Neuronal stem cell (in vitro differentiated cells): ENCODE data around the gene SLMAP.

ENCODE experiments used
- DNase-seq: peaks from one replicate; pipeline ENCODE4 v3.0.0-alpha.2; 2013; ENCODE audit warnings: low spot score
- H2AFZ ChIP-seq: one replicate; pipeline ENCODE4 v1.6.1; 2013; ENCODE audit warnings: mild to moderate bottlenecking, low read length, inconsistent platforms
- H2AK5ac ChIP-seq: 2 replicates; pipeline ENCODE4 v1.6.1; 2013; ENCODE audit warnings: low read depth, mild to moderate bottlenecking, inconsistent platforms, low read length, moderate library complexity, mixed read lengths
- H2BK120ac ChIP-seq: 2 replicates; pipeline ENCODE4 v1.6.1; 2013; ENCODE audit warnings: low read depth, mild to moderate bottlenecking, inconsistent platforms, low read length, moderate library complexity, mixed read lengths
- H2BK12ac ChIP-seq: one replicate; pipeline ENCODE4 v1.6.1; 2013; ENCODE audit warnings: low read length, inconsistent platforms
- H2BK15ac ChIP-seq: 2 replicates; pipeline ENCODE4 v1.6.1; 2013; ENCODE audit warnings: mild to moderate bottlenecking, low read length, inconsistent platforms, mixed read lengths
- H2BK5ac ChIP-seq: one replicate; pipeline ENCODE4 v1.6.1; 2013; ENCODE audit warnings: inconsistent platforms, mild to moderate bottlenecking, low read length, moderate library complexity
- H3K14ac ChIP-seq: one replicate; pipeline ENCODE4 v1.6.1; 2013; ENCODE audit warnings: low read length, inconsistent platforms
- H3K18ac ChIP-seq: 2 replicates; pipeline ENCODE4 v1.6.1; 2013; ENCODE audit warnings: low read length, inconsistent platforms
- H3K23ac ChIP-seq: 2 replicates; pipeline ENCODE4 v1.6.1; 2013; ENCODE audit warnings: low read depth, mild to moderate bottlenecking, mixed read lengths, low read length, inconsistent platforms; ENCODE audit not compliant: poor library complexity
- H3K27ac ChIP-seq: replicated peaks from 3 replicates; pipeline ENCODE4 v1.5.1; 2013; ENCODE audit warnings: low read length, inconsistent platforms
- H3K27me3 ChIP-seq, 3 experiments: 2 replicates each; pipeline ENCODE4 v1.6.1; 2013; ENCODE audit warnings: low read length in 3 of 3, mild to moderate bottlenecking in 2 of 3, inconsistent platforms in 1 of 3, low read depth in 1 of 3, mixed read lengths in 1 of 3, moderate library complexity in 1 of 3; ENCODE audit not compliant: control insufficient read depth in 3 of 3, insufficient read depth in 3 of 3
- H3K36me3 ChIP-seq, 2 donors: replicated peaks in 1 of 2; 2 replicates each; pipeline ENCODE4 v1.6.1; 2013; ENCODE audit warnings: low read length in 2 of 2; ENCODE audit not compliant: control insufficient read depth in 2 of 2, insufficient read depth in 2 of 2
- H3K4ac ChIP-seq: 2 replicates; pipeline ENCODE4 v1.6.1; 2013; ENCODE audit warnings: inconsistent platforms, mild to moderate bottlenecking, low read length, moderate library complexity
- H3K4me1 ChIP-seq, 2 donors: 1 replicate in 1 of 2; 2 replicates in 1 of 2; pipeline ENCODE4 v1.6.1; 2013; ENCODE audit warnings: low read length in 2 of 2, low read depth in 1 of 2; ENCODE audit not compliant: control insufficient read depth in 2 of 2, insufficient read depth in 1 of 2
- H3K4me2 ChIP-seq: one replicate; pipeline ENCODE4 v1.6.1; 2013; ENCODE audit warnings: mild to moderate bottlenecking, low read length, inconsistent platforms; ENCODE audit not compliant: insufficient read depth, poor library complexity, severe bottlenecking
- H3K4me3 ChIP-seq, 2 donors: 2 replicates each; pipeline ENCODE4 v1.5.1; 2013; ENCODE audit warnings: low read length in 2 of 2, mild to moderate bottlenecking in 2 of 2, inconsistent platforms in 1 of 2, moderate library complexity in 1 of 2
- H3K79me1 ChIP-seq: one replicate; pipeline ENCODE4 v1.6.1; 2013; ENCODE audit warnings: low read depth, mild to moderate bottlenecking, inconsistent platforms, low read length, moderate library complexity
- H3K9ac ChIP-seq: one replicate; pipeline ENCODE4 v1.6.1; 2013; ENCODE audit warnings: mild to moderate bottlenecking, low read depth, low read length, inconsistent platforms; ENCODE audit not compliant: poor library complexity
- H3K9me3 ChIP-seq, 2 donors: replicated peaks in 1 of 2; 2 replicates each; pipeline versions ENCODE3 to v1.6.1; 2013; ENCODE audit warnings: low read length in 2 of 2, mild to moderate bottlenecking in 2 of 2, inconsistent platforms in 1 of 2, low read depth in 1 of 2, mixed read lengths in 1 of 2, moderate library complexity in 1 of 2; ENCODE audit not compliant: control insufficient read depth in 2 of 2, insufficient read depth in 1 of 2
- H4K8ac ChIP-seq: one replicate; pipeline ENCODE4 v1.6.1; 2013; ENCODE audit warnings: low read depth, mild to moderate bottlenecking, inconsistent platforms, low read length, moderate library complexity
- H4K91ac ChIP-seq: one replicate; pipeline ENCODE4 v1.6.1; 2013; ENCODE audit warnings: low read length, low read depth, mild to moderate bottlenecking, inconsistent platforms; ENCODE audit not compliant: poor library complexity
- WGBS, 2 donors: extraction: QIAGEN DNeasy Blood & Tissue Kit; methylation state at CpG; one replicate each; pipeline ENCODE4 v1.1.7; 2013; ENCODE audit warnings: missing lambda C conversion rate in 2 of 2, mixed read lengths in 1 of 2; ENCODE audit not compliant: insufficient read length in 2 of 2, insufficient replicate concordance in 1 of 2; ENCODE audit errors: extremely low coverage in 2 of 2; 5-methylcytosine and 5-hydroxymethylcytosine counted together

The SLMAP gene

DNA sequence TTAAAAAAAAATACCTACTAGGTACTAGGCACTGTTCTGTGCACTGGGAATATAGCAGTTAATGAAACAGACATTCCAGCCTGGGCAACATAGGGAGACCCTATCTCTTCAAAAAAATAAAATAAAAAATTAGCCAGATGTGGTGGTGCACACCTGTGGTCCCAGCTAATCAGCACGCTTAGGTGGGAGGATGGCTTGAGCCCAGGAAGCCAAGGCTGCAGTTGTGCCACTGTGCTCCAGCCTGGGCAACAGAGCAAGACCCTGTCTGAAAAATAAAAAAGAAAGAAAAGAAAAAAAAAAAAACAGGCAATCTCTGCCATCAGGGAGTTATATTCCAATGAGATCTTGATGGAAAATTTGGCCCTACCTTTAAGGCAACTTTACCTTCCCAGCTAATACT, 137.0 kb downstream of the SLMAP start:
- no peak overlapping the region for H3K4ac ChIP-seq
- H2BK12ac ChIP-seq = no peak overlapping the region
- H4K91ac ChIP-seq = no peak overlapping the region
- peaks cover 2% of the 10 kb centered on the region for H3K79me1 ChIP-seq
- H3K36me3 ChIP-seq = peaks cover 0 to 10% of the 10 kb centered on the region in 2 donors
- no peak overlapping the region for H2BK5ac ChIP-seq
- no peak overlapping the region for H2AFZ ChIP-seq
- H3K27ac ChIP-seq = no peak overlapping the region
- no peak overlapping the region for H2BK15ac ChIP-seq
- H3K18ac ChIP-seq = no peak overlapping the region
- H2BK120ac ChIP-seq = no peak overlapping the region
- H3K23ac ChIP-seq = no peak overlapping the region
- no CpG with 5 or more reads among the region's 1 CpG for WGBS, 2 donors
- no peak overlapping the region for H3K14ac ChIP-seq
- no peaks in the 10 kb centered on the region for H3K27me3 ChIP-seq
- no peaks in the 10 kb centered on the region for H3K4me1 ChIP-seq
- no peak overlapping the region for H4K8ac ChIP-seq
- H3K9ac ChIP-seq = no peak overlapping the region
- no peaks in the 10 kb centered on the region for H3K9me3 ChIP-seq
- H3K4me3 ChIP-seq = no peak overlapping the region
- DNase-seq = no peak
- no peak overlapping the region for H3K4me2 ChIP-seq
- H2AK5ac ChIP-seq = no peak overlapping the region

DNA sequence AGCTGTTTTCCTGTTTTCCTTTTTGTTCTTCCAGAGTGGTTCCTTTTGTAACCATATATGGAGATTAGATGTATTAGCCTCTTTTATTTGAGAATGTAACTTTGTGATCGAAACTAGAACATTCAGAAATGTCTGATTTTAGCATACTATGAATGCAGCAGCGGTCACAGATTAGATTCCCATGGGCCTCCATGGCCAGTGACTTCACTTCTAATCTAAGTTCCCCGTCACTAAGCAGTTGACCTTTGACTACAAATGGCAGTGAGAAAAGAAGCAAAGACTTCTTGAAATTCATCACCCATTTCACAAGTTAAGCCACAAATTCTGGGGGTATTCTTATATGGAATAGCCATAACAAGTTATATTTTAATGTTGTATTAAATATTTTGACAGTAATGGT, 137.6 kb downstream of the SLMAP start:
- Histone ChIP-seq H3K4me1 (no peaks in the 10 kb centered on the region), H2BK120ac (no peak overlapping the region), H3K23ac (no peak overlapping the region), H2BK12ac (no peak overlapping the region), H4K8ac (no peak overlapping the region), H3K36me3 (peaks cover 0 to 10% of the 10 kb centered on the region in 2 donors), H4K91ac (no peak overlapping the region), H3K4me3 (no peak overlapping the region), H2BK15ac (no peak overlapping the region), H3K9me3 (no peaks in the 10 kb centered on the region), H3K18ac (no peak overlapping the region), H2BK5ac (no peak overlapping the region), H3K27ac (no peak overlapping the region), H3K9ac (no peak overlapping the region), H2AFZ (no peak overlapping the region), H3K4ac (no peak overlapping the region), H2AK5ac (no peak overlapping the region), H3K4me2 (no peak overlapping the region), H3K79me1 (peaks cover 2% of the 10 kb centered on the region), H3K14ac (no peak overlapping the region), H3K27me3 (no peaks in the 10 kb centered on the region)
- no CpG with 5 or more reads among the region's 3 CpGs for WGBS, 2 donors
- DNase-seq = no peak

DNA sequence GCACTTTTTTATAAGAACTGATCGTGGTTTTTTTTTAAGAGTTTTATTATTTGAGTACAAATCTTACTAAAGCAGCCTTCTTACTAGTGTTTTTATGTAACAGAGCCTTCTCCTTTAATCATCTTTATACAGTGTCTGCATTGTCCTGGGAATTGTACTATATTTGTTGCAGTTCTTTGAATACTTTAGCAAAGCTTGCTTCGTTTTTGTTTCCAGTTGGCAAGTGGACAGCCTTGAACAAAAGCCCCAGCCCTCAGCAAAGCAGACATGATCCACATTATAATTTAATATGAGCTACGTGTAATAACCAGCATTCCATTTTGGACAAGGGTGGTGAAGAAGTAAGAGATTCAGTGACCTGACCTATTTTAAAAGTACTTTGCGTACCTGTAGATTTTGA, 139.9 kb downstream of the SLMAP start:
- no peak overlapping the region for H3K27ac ChIP-seq
- no peak overlapping the region for H4K8ac ChIP-seq
- H2BK5ac ChIP-seq = no peak overlapping the region
- WGBS, 2 donors = no CpG with 5 or more reads among the region's 4 CpGs
- no peak overlapping the region for H3K18ac ChIP-seq
- H3K27me3 ChIP-seq = no peaks in the 10 kb centered on the region
- DNase-seq = no peak
- no peaks in the 10 kb centered on the region for H3K4me1 ChIP-seq
- no peak overlapping the region for H2BK12ac ChIP-seq
- H4K91ac ChIP-seq = no peak overlapping the region
- no peak overlapping the region for H3K9ac ChIP-seq
- H2BK120ac ChIP-seq = no peak overlapping the region
- no peak overlapping the region for H2BK15ac ChIP-seq
- no peaks in the 10 kb centered on the region for H3K79me1 ChIP-seq
- H2AK5ac ChIP-seq = no peak overlapping the region
- H3K4me2 ChIP-seq = no peak overlapping the region
- no peak overlapping the region for H3K23ac ChIP-seq
- peaks cover 3 to 18% of the 10 kb centered on the region in 2 donors for H3K36me3 ChIP-seq
- no peak overlapping the region for H3K4ac ChIP-seq
- H3K14ac ChIP-seq = no peak overlapping the region
- H2AFZ ChIP-seq = no peak overlapping the region
- H3K4me3 ChIP-seq = no peak overlapping the region
- no peaks in the 10 kb centered on the region for H3K9me3 ChIP-seq

DNA sequence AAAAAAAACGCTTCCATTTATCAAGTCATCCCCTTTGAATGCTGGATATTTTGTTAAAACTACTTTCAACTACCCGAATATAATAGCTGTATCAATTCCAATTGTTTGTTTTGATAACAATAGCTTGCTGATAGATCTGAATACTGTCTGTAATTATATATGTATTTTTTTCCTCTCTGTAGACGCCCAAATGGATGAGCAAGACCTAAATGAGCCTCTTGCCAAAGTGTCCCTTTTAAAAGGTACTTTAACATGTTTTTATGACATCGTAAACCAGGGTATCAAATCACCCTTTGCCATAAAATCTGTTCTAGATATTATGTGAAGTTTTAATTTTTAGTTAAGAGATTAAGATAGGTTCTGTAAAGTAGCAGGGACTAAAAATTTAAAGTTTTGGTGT, 140.6 kb downstream of the SLMAP start:
- WGBS, 2 donors = no CpG with 5 or more reads among the region's 4 CpGs

More for the DNA sequence above, 140.6 kb downstream of the SLMAP start:
- H3K23ac ChIP-seq = no peak overlapping the region
- no peaks in the 10 kb centered on the region for H3K79me1 ChIP-seq
- no peak overlapping the region for H3K4ac ChIP-seq
- no peak overlapping the region for H2AK5ac ChIP-seq
- H3K27ac ChIP-seq = no peak overlapping the region
- no peak overlapping the region for H4K91ac ChIP-seq
- no peak overlapping the region for H2BK15ac ChIP-seq
- DNase-seq = no peak
- no peaks in the 10 kb centered on the region for H3K9me3 ChIP-seq
- peaks cover 3 to 18% of the 10 kb centered on the region in 2 donors for H3K36me3 ChIP-seq
- H3K18ac ChIP-seq = no peak overlapping the region
- H2AFZ ChIP-seq = no peak overlapping the region
- no peak overlapping the region for H4K8ac ChIP-seq
- no peak overlapping the region for H2BK5ac ChIP-seq
- H2BK12ac ChIP-seq = no peak overlapping the region
- no peak overlapping the region for H3K9ac ChIP-seq
- no peak overlapping the region for H3K14ac ChIP-seq
- no peak overlapping the region for H2BK120ac ChIP-seq
- H3K27me3 ChIP-seq = no peaks in the 10 kb centered on the region
- no peak overlapping the region for H3K4me3 ChIP-seq
- no peak overlapping the region for H3K4me2 ChIP-seq
- H3K4me1 ChIP-seq = no peaks in the 10 kb centered on the region
